SK-N-SH (cell line): ENCODE results near the gene EEF2. TPM values are rescaled to one million over a fixed set of nuclear protein-coding genes. Genes with fewer than 3 reads are reported as not detected.

Experiments used
- CTCF ChIA-PET: fragments of 300-600, 350-600 bp; formaldehyde crosslinking; extraction: SDS; loops from one replicate; lab custom pipeline; 2021; lab: Yijun Ruan, JAX
- POLR2A ChIA-PET: fragments of 350-600 bp; sonication (Branson Sonifier 250); formaldehyde crosslinking; extraction: SDS; loops from one replicate; lab custom pipeline; 2020; ENCODE audit warnings: antibody characterized with exemption, inconsistent platforms; lab: Yijun Ruan, JAX
- DNase-seq: peaks from one replicate; pipeline ENCODE4 v3.0.0; 2012
- H2AFZ ChIP-seq: fragments of 200-600 bp; sonication (generic); 2 replicates; pipeline ENCODE4 v1.8.1; 2016; ENCODE audit warnings: antibody characterized with exemption, mild to moderate bottlenecking, low read depth
- H3F3A ChIP-seq: fragments of 200-600 bp; sonication (generic); replicated peaks from 2 replicates; pipeline ENCODE3; 2016; ENCODE audit warnings: antibody characterized with exemption, mild to moderate bottlenecking; ENCODE audit not compliant: insufficient read depth
- H3K27ac ChIP-seq, 2 experiments: fragments of 200-500 bp in 1 of 2; fragments of 200-600 bp in 1 of 2; sonication (Bioruptor generic) in 1 of 2; sonication (generic), shearing (Covaris generic) in 1 of 2; 2 replicates each; pipeline versions ENCODE4 v1.5.1 to v1.6.1; 2014 to 2016; ENCODE audit warnings: low read depth in 2 of 2, inconsistent platforms in 1 of 2, low read length in 1 of 2, mild to moderate bottlenecking in 1 of 2, mixed read lengths in 1 of 2
- H3K27me3 ChIP-seq: fragments of 200-600 bp; sonication (generic), shearing (Covaris generic); 2 replicates; pipeline ENCODE4 v1.6.1; 2016; ENCODE audit warnings: mixed run types; ENCODE audit not compliant: insufficient read depth
- H3K36me3 ChIP-seq, 2 experiments: fragments of 200-500 bp in 1 of 2; fragments of 200-600 bp in 1 of 2; sonication (Bioruptor generic) in 1 of 2; sonication (generic) in 1 of 2; replicated peaks in 1 of 2; 2 replicates each; pipeline versions ENCODE3 to v1.5.1; 2014 to 2016; ENCODE audit warnings: low read length in 1 of 2, mild to moderate bottlenecking in 1 of 2; ENCODE audit not compliant: insufficient read depth in 2 of 2, control insufficient read depth in 1 of 2
- H3K4me1 ChIP-seq, 2 experiments: fragments of 200-500 bp in 1 of 2; fragments of 200-600 bp in 1 of 2; sonication (Bioruptor generic) in 1 of 2; sonication (generic), shearing (Covaris generic) in 1 of 2; 2 replicates each; pipeline versions ENCODE4 v1.5.1 to v1.6.1; 2014 to 2016; ENCODE audit warnings: low read depth in 1 of 2, low read length in 1 of 2, mixed run types in 1 of 2; ENCODE audit not compliant: insufficient read depth in 2 of 2, control insufficient read depth in 1 of 2
- H3K4me2 ChIP-seq: fragments of 200-600 bp; sonication (generic), shearing (Covaris generic); 2 replicates; pipeline ENCODE4 v1.6.1; 2017; ENCODE audit warnings: mixed run types
- H3K4me3 ChIP-seq, 2 experiments: fragments of 200-500 bp in 1 of 2; fragments of 200-600 bp in 1 of 2; sonication (Bioruptor generic) in 1 of 2; sonication (generic), shearing (Covaris generic) in 1 of 2; 2 replicates each; pipeline versions ENCODE4 v1.5.1 to v1.8.1; 2014 to 2016; ENCODE audit warnings: low read depth in 2 of 2, inconsistent platforms in 1 of 2, low read length in 1 of 2, mild to moderate bottlenecking in 1 of 2, mixed read lengths in 1 of 2, moderate library complexity in 1 of 2
- H3K79me2 ChIP-seq: fragments of 200-600 bp; sonication (generic); 2 replicates; pipeline ENCODE4 v1.8.1; 2017; ENCODE audit warnings: mild to moderate bottlenecking; ENCODE audit not compliant: insufficient read depth
- H3K9ac ChIP-seq: fragments of 200-600 bp; sonication (generic); 2 replicates; pipeline ENCODE4 v1.6.1; 2017; ENCODE audit warnings: mixed run types
- H3K9me2 ChIP-seq: fragments of 200-600 bp; sonication (generic); 2 replicates; pipeline ENCODE4 v1.6.1; 2017; ENCODE audit warnings: mixed run types
- H3K9me3 ChIP-seq: fragments of 200-600 bp; sonication (generic); 2 replicates; pipeline ENCODE4 v1.6.1; 2017; ENCODE audit warnings: mixed run types, mild to moderate bottlenecking, moderate library complexity
- H4K20me1 ChIP-seq: fragments of 200-600 bp; sonication (generic); 2 replicates; pipeline ENCODE4 v1.6.1; 2017; ENCODE audit warnings: mild to moderate bottlenecking, mixed run types; ENCODE audit not compliant: insufficient read depth
- CHD2 ChIP-seq: fragments of 150-350 bp; IDR thresholded peaks from 2 replicates; pipeline ENCODE4 v1.6.1; 2018; ENCODE audit warnings: low read length; ENCODE audit not compliant: partially characterized antibody
- CTCF ChIP-seq: fragments of 200-600 bp; sonication (generic); IDR thresholded peaks from 2 replicates; pipeline ENCODE4 v1.6.1; 2017; ENCODE audit warnings: antibody characterized with exemption, mild to moderate bottlenecking, moderate library complexity
- ELF1 ChIP-seq: IDR thresholded peaks from 2 replicates; pipeline ENCODE4 v1.4.0; 2012
- FOSL2 ChIP-seq: IDR thresholded peaks from 2 replicates; pipeline ENCODE4 v1.4.0; 2012; ENCODE audit warnings: low read depth, mild to moderate bottlenecking, moderate library complexity, borderline replicate concordance
- FOXM1 ChIP-seq: IDR thresholded peaks from 2 replicates; pipeline ENCODE4 v1.4.0; 2012; ENCODE audit warnings: low read depth, mild to moderate bottlenecking
- GABPA ChIP-seq: IDR thresholded peaks from 2 replicates; pipeline ENCODE4 v1.4.0; 2012; ENCODE audit warnings: low read depth, mild to moderate bottlenecking
- GATA2 ChIP-seq: sonication (generic); formaldehyde crosslinking; IDR thresholded peaks from 2 replicates; pipeline ENCODE4 v1.5.0; 2020; ENCODE audit warnings: mild to moderate bottlenecking, missing genetic modification reagents
- NFIC ChIP-seq: IDR thresholded peaks from 2 replicates; pipeline ENCODE4 v1.4.0; 2012; ENCODE audit warnings: borderline replicate concordance
- NRF1 ChIP-seq: IDR thresholded peaks from 2 replicates; pipeline ENCODE4 v1.6.1; 2012; ENCODE audit warnings: low read depth, mild to moderate bottlenecking, low read length
- PBX3 ChIP-seq: IDR thresholded peaks from 2 replicates; pipeline ENCODE4; 2012
- RCOR1 ChIP-seq: fragments of 150-350 bp; IDR thresholded peaks from 2 replicates; pipeline ENCODE4 v1.6.1; 2017; ENCODE audit warnings: antibody characterized with exemption, low read length
- REST ChIP-seq: IDR thresholded peaks from 2 replicates; pipeline ENCODE4 v1.6.1; 2012; ENCODE audit warnings: mild to moderate bottlenecking, low read depth, low read length, moderate library complexity
- RXRA ChIP-seq: IDR thresholded peaks from 2 replicates; pipeline ENCODE4 v1.4.0; 2012; ENCODE audit warnings: low read depth, mild to moderate bottlenecking, borderline replicate concordance
- SIN3A ChIP-seq: IDR thresholded peaks from 2 replicates; pipeline ENCODE4 v1.6.1; 2012; ENCODE audit warnings: low read depth, mild to moderate bottlenecking, low read length, moderate library complexity, borderline replicate concordance
- SMC3 ChIP-seq: IDR thresholded peaks from 2 replicates; pipeline ENCODE4 v1.6.1; 2012; ENCODE audit warnings: low read depth, low read length, improper control_type of control experiment
- TAF1 ChIP-seq: IDR thresholded peaks from 2 replicates; pipeline ENCODE4 v1.6.1; 2012; ENCODE audit warnings: low read depth, mild to moderate bottlenecking, low read length, moderate library complexity, borderline replicate concordance
- TCF12 ChIP-seq: IDR thresholded peaks from 2 replicates; pipeline ENCODE4 v1.4.0; 2012
- TEAD4 ChIP-seq: IDR thresholded peaks from 2 replicates; pipeline ENCODE4 v1.4.0; 2012; ENCODE audit warnings: mild to moderate bottlenecking, borderline replicate concordance; ENCODE audit not compliant: insufficient read depth
- USF2 ChIP-seq: fragments of 150-350 bp; IDR thresholded peaks from 2 replicates; pipeline ENCODE4 v1.6.1; 2017; ENCODE audit warnings: antibody characterized with exemption, low read length, low read depth, borderline replicate concordance
- YY1 ChIP-seq: IDR thresholded peaks from 2 replicates; pipeline ENCODE4 v1.4.0; 2012; ENCODE audit warnings: low read depth, mild to moderate bottlenecking
- WGBS: methylation state at CpG from one replicate; pipeline ENCODE4 v1.1.6; 2017; ENCODE audit warnings: low lambda C conversion rate; 5-methylcytosine and 5-hydroxymethylcytosine counted together
- polyA plus RNA-seq, 3 experiments: library from polyadenylated mRNA; depleted of rRNA; stranded (reverse); fragments of >200 nt; gene quantifications; 2 replicates each; pipeline ENCODE4 v1.2.3, GENCODE V29; 2012

EEF2 gene
- polyA plus RNA-seq, 1 of the 3 experiments (the other 2 are of a cell fraction), result 1,553 TPM

- TF ChIP-seq GATA2 (no peak), CTCF (no peak), REST (no peak), RXRA (no peak), SIN3A (no peak), GABPA (no peak), TEAD4 (no peak), USF2 (no peak), PBX3 (no peak), FOXM1 (no peak), YY1 (no peak), SMC3 (no peak), FOSL2 (no peak), TCF12 (no peak), CHD2 (no peak), NRF1 (no peak), TAF1 (no peak), NFIC (no peak), ELF1 (no peak), RCOR1 (no peak)
- Histone ChIP-seq H3K27me3 (no peaks in the 10 kb centered on the region), H4K20me1 (peaks cover 63% of the 10 kb centered on the region), H3K4me2 (no peak overlapping the region), H3K4me1 (no peaks in the 10 kb centered on the region), H3K36me3 (peaks cover 29 to 44% of the 10 kb centered on the region in 2 experiments), H3K79me2 (peaks cover 30% of the 10 kb centered on the region; the same call in 1 of the 2 replicates), H3K4me3 (no peak overlapping the region), H3K9ac (no peak overlapping the region), H2AFZ (no peak overlapping the region), H3K9me2 (no peaks in the 10 kb centered on the region), H3F3A (peaks cover 10% of the 10 kb centered on the region), H3K27ac (no peak overlapping the region), H3K9me3 (no peaks in the 10 kb centered on the region)
- CTCF ChIA-PET, result no interaction called here
- POLR2A ChIA-PET, result interaction anchor here (0.8 kb wide), 1 partner anchor 20 kb away, joined by 4 read pairs; no protein-coding TSS in a partner anchor
- no peak for DNase-seq
- 96% methylated on average over 34 of the region's 86 CpGs for WGBS
Observed at GRCh38 chr19:3958836-3959765, 26.2 kb downstream of the EEF2 start.
